Measurements from ENCODE around the gene TMEM225B. TPM values are rescaled to one million over a fixed set of nuclear protein-coding genes. Genes with fewer than 3 reads are reported as not detected.

Gene TMEM225B
- total RNA-seq, 4 donors from 2014 or later: 0.29 to 2.2 (median 0.66) TPM

GRCh38 chr7:99618726-99619125, 20.7 kb downstream of the TMEM225B start:
- Histone ChIP-seq H3K27me3 (no peaks in the 10 kb centered on the region), H3K4me3 (no peak overlapping the region), H3K36me3 (no peaks in the 10 kb centered on the region), H3K27ac (no peak overlapping the region), H3K9me3 (no peaks in the 10 kb centered on the region), H3K4me1 (peaks cover 5 to 8% of the 10 kb centered on the region in 2 donors)
- intact Hi-C loops (cut with DNase I; ENCODE audit: low total_unique reads): no loop called here
- TF ChIP-seq POLR2A (IDR thresholded peaks at IDR 0.05): no peak
- no peak for TF ChIP-seq CTCF (IDR thresholded peaks at IDR 0.05)
- no peak for DNase-seq

DNA sequence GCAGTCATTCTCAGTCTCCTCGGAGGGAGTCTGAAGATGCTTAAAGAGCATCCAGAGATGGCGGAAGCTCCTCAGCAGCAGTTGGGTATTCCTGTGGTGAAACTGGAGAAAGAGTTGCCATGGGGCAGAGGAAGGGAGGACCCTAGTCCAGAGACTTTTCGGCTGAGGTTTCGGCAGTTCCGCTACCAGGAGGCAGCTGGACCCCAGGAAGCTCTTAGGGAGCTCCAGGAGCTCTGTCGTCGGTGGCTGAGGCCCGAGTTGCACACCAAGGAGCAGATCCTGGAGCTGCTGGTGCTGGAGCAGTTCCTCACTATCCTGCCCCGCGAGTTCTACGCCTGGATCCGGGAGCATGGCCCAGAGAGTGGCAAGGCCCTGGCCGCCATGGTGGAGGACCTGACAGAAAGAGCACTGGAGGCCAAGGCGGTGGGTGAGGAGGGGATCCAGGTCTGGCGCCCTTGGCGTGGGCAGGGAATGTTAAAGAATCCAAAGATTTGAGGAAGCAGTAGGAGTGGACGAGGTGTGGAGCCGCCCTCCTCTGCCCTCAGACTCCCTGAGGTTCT, 21.6 kb downstream of the TMEM225B start:
- H3K27me3 ChIP-seq: no peaks in the 10 kb centered on the region
- no peak for DNase-seq
- TF ChIP-seq CTCF (IDR thresholded peaks at IDR 0.05): no peak
- TF ChIP-seq POLR2A (IDR thresholded peaks at IDR 0.05): no peak
- intact Hi-C loops (cut with DNase I; ENCODE audit: low total_unique reads): no loop called here
- no peak overlapping the region for H3K27ac ChIP-seq
- no peaks in the 10 kb centered on the region for H3K9me3 ChIP-seq
- H3K36me3 ChIP-seq: no peaks in the 10 kb centered on the region
- H3K4me1 ChIP-seq: peaks cover 5 to 8% of the 10 kb centered on the region in 2 donors
- H3K4me3 ChIP-seq: no peak overlapping the region

DNA sequence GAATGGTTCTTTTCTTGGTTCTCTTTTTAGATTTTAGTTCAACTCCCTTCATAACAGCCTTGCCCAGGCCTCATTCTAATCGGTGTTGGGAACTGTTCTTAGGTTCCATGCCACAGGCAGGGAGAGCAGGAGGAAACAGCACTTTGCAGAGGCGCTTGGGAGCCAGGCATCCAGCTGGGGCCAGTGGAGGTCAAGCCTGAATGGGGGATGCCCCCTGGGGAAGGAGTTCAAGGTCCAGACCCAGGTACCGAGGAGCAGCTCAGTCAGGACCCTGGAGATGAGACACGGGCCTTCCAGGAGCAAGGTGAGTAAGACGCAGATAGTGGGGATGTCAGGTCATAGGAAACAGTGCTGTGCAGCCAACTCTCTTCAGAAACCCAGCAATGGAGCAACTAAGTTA, 23.2 kb downstream of the TMEM225B start:
- Histone ChIP-seq H3K4me1 (peaks cover under 1 to 8% of the 10 kb centered on the region in 2 donors), H3K36me3 (no peaks in the 10 kb centered on the region)
- TF ChIP-seq POLR2A (IDR thresholded peaks at IDR 0.05): no peak
- no peak for TF ChIP-seq CTCF (IDR thresholded peaks at IDR 0.05)

GRCh38 chr7:99622596-99622995, 24.5 kb downstream of the TMEM225B start:
- TF ChIP-seq POLR2A (IDR thresholded peaks at IDR 0.05) (no peak), CTCF (IDR thresholded peaks at IDR 0.05) (no peak)
- Histone ChIP-seq H3K36me3 (no peaks in the 10 kb centered on the region), H3K9me3 (no peaks in the 10 kb centered on the region), H3K27ac (no peak overlapping the region), H3K27me3 (no peaks in the 10 kb centered on the region), H3K4me1 (peaks cover 0 to 8% of the 10 kb centered on the region in 2 donors), H3K4me3 (no peak overlapping the region)
- no peak for DNase-seq
- intact Hi-C loops (cut with DNase I; ENCODE audit: low total_unique reads): no loop called here

More for the DNA sequence above, 23.2 kb downstream of the TMEM225B start:
- Histone ChIP-seq H3K9me3 (no peaks in the 10 kb centered on the region), H3K27ac (no peak overlapping the region), H3K4me3 (no peak overlapping the region), H3K27me3 (no peaks in the 10 kb centered on the region)
- DNase-seq: no peak
- intact Hi-C loops (cut with DNase I; ENCODE audit: low total_unique reads): no loop called here

- H3K4me1 ChIP-seq: peaks cover 0 to 2% of the 10 kb centered on the region in 2 donors
- no peak for TF ChIP-seq CTCF (IDR thresholded peaks at IDR 0.05)
- TF ChIP-seq POLR2A (IDR thresholded peaks at IDR 0.05): no peak
- no peaks in the 10 kb centered on the region for H3K36me3 ChIP-seq
- no peak overlapping the region for H3K27ac ChIP-seq
- H3K4me3 ChIP-seq: no peak overlapping the region
- H3K9me3 ChIP-seq: no peaks in the 10 kb centered on the region
- no peak for DNase-seq
- intact Hi-C loops (cut with DNase I; ENCODE audit: low total_unique reads): no loop called here
- no peaks in the 10 kb centered on the region for H3K27me3 ChIP-seq
These were observed 25.1 kb downstream of the TMEM225B start for GRCh38 chr7:99623091-99623693.

Measured in uterus (tissue), 4 donors.